ENCODE data around the gene TMA16. TPM values are rescaled to one million over a fixed set of nuclear protein-coding genes. Genes with fewer than 3 reads are reported as not detected.

TMA16 gene
- total and polyA plus RNA-seq, 7 experiments from 2014 or later, result 10.1 to 38.7 (median 13.4) TPM

Other genes starting within 250 kb of the TMA16 start
- not detected for gene NPY1R, start 162.1 kb upstream of the TMA16 start, total RNA-seq
- gene NPY1R, start 162.1 kb upstream of the TMA16 start, polyA plus RNA-seq, result not detected
- gene NPY5R, start 150.8 kb upstream of the TMA16 start, total RNA-seq, result not detected
- not detected for gene NPY5R, start 150.8 kb upstream of the TMA16 start, polyA plus RNA-seq
- under 1 TPM in 1 of 5 experiments, not detected in 4; 0.32 TPM for gene TKTL2, start 20.9 kb upstream of the TMA16 start, total RNA-seq
- not detected for gene TKTL2, start 20.9 kb upstream of the TMA16 start, polyA plus RNA-seq